DND-41 (cell line): ENCODE measurements around the gene LY6G6D.

Experiments
- ATAC-seq: fragments of 200-7000 bp; cut with Tn5 transposase; 3 replicates; pipeline ENCODE4 v1.9.1; 2021; ENCODE audit warnings: low read depth; ENCODE audit not compliant: insufficient read depth
- DNase-seq: peaks from one replicate; pipeline ENCODE4 v3.0.0-alpha.2; 2020
- H2AFZ ChIP-seq: 2 replicates; pipeline ENCODE4 v1.6.0; 2012; ENCODE audit warnings: low read depth, low read length
- H3K27ac ChIP-seq: 2 replicates; pipeline ENCODE4 v1.5.1; 2012; ENCODE audit warnings: low read length, inconsistent platforms
- H3K27me3 ChIP-seq: fragments of 200-600 bp; sonication (generic); 2 replicates; pipeline ENCODE4 v1.6.0; 2012; ENCODE audit warnings: low read length, mild to moderate bottlenecking, inconsistent platforms; ENCODE audit not compliant: insufficient read depth, poor library complexity
- H3K36me3 ChIP-seq: 2 replicates; pipeline ENCODE4 v1.5.1; 2012; ENCODE audit warnings: low read length, inconsistent platforms; ENCODE audit not compliant: insufficient read depth
- H3K4me1 ChIP-seq: 2 replicates; pipeline ENCODE4 v1.5.1; 2012; ENCODE audit warnings: mild to moderate bottlenecking, low read length; ENCODE audit not compliant: insufficient read depth
- H3K4me2 ChIP-seq: 2 replicates; pipeline ENCODE4 v1.6.0; 2012; ENCODE audit warnings: mild to moderate bottlenecking, moderate library complexity, low read length, inconsistent platforms; ENCODE audit not compliant: insufficient read depth
- H3K4me3 ChIP-seq, 2 experiments: fragments of 200-600 bp in 1 of 2; shearing (Covaris generic) in 1 of 2; 2 replicates each; pipeline ENCODE4 v1.5.1; 2012 to 2016; ENCODE audit warnings: inconsistent platforms in 2 of 2, low read length in 2 of 2, mild to moderate bottlenecking in 2 of 2, low read depth in 1 of 2, moderate library complexity in 1 of 2
- H3K79me2 ChIP-seq: 2 replicates; pipeline ENCODE4 v1.6.0; 2012; ENCODE audit warnings: low read length, inconsistent platforms; ENCODE audit not compliant: insufficient read depth
- H3K9ac ChIP-seq: 2 replicates; pipeline ENCODE4 v1.6.0; 2012; ENCODE audit warnings: low read depth, mild to moderate bottlenecking, inconsistent platforms, low read length, moderate library complexity
- H3K9me3 ChIP-seq: 2 replicates; pipeline ENCODE4 v1.5.1; 2012; ENCODE audit warnings: low read length, moderate library complexity, mild to moderate bottlenecking, inconsistent platforms; ENCODE audit not compliant: insufficient read depth, severe bottlenecking
- H4K20me1 ChIP-seq: 2 replicates; pipeline ENCODE4 v1.6.0; 2012; ENCODE audit warnings: low read length; ENCODE audit not compliant: insufficient read depth
- EZH2 ChIP-seq: IDR thresholded peaks from 3 replicates; pipeline ENCODE4 v1.6.1; 2012; ENCODE audit warnings: borderline replicate concordance, low read depth, mild to moderate bottlenecking, moderate library complexity, low read length, inconsistent platforms; ENCODE audit not compliant: severe bottlenecking
- TF ChIP-seq, protein P1 (sequence below): IDR thresholded peaks from 2 replicates; pipeline ENCODE4 v1.5.1; 2012; ENCODE audit warnings: borderline replicate concordance, low read length, moderate library complexity, mild to moderate bottlenecking; ENCODE audit not compliant: poor library complexity, severe bottlenecking; ENCODE audit errors: extremely low read depth

The LY6G6D gene

DNA sequence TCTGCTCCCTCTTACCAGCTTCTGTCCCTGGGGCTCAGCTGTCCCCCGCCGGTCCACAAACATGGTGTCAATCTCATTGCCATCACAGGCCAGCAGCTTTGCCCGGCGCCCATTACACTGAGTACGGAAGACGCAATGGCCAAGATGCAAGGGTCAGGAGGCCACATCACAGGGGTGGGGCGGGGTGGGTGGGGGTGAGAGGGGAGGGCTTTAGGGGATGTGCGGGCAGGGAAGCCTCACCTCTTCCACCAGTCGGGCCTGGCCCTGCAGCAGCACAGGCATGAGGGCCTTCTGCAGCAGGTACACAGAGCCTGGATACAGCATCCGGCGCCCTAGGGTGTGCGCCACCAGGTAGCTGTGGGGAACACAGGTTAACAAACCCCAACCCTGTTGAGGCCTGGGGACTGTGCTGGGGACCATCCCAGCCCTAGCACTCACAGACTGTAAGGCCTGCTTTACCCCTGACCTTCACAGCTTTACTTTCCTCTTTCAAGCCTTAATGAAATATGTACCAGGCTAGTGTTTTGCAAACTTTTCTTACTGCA lies 23.5 kb upstream of the LY6G6D start:
- Histone ChIP-seq H3K9me3 (no peaks in the 10 kb centered on the region), H3K9ac (no peak overlapping the region), H3K27me3 (no peaks in the 10 kb centered on the region), H3K79me2 (no peaks in the 10 kb centered on the region), H4K20me1 (0 out of 2 replicates have a peak, but pooled peaks cover 4% of the 10 kb centered on the region), H2AFZ (no peak overlapping the region), H3K4me2 (no peak overlapping the region), H3K27ac (no peak overlapping the region), H3K4me3 (no peak overlapping the region), H3K4me1 (no peaks in the 10 kb centered on the region), H3K36me3 (peaks cover 90% of the 10 kb centered on the region)
- DNase-seq (no peak), ATAC-seq (no peak)
- TF ChIP-seq, protein P1, sequence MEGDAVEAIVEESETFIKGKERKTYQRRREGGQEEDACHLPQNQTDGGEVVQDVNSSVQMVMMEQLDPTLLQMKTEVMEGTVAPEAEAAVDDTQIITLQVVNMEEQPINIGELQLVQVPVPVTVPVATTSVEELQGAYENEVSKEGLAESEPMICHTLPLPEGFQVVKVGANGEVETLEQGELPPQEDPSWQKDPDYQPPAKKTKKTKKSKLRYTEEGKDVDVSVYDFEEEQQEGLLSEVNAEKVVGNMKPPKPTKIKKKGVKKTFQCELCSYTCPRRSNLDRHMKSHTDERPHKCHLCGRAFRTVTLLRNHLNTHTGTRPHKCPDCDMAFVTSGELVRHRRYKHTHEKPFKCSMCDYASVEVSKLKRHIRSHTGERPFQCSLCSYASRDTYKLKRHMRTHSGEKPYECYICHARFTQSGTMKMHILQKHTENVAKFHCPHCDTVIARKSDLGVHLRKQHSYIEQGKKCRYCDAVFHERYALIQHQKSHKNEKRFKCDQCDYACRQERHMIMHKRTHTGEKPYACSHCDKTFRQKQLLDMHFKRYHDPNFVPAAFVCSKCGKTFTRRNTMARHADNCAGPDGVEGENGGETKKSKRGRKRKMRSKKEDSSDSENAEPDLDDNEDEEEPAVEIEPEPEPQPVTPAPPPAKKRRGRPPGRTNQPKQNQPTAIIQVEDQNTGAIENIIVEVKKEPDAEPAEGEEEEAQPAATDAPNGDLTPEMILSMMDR = no peak
- TF ChIP-seq EZH2 = no peak

DNA sequence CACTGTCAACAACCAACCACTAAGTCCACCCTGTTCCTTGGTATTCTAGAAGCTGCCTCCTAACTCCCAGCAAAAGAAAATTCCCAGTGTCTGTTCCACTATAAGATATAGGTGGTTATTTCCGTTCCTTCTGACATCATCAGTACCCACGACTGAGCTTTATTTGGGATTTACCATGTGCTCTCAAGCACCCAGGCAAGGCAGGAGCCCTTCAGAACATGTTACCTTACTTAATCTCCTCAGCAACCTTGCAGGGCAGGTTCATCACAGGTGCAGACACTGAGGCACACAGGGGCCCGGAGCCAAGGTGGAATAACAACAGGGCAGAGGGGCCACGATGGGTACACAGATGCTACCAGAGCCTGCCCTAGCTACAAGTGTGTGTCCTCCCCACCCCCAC lies 22.8 kb upstream of the LY6G6D start:
- peaks cover 91% of the 10 kb centered on the region for H3K36me3 ChIP-seq
- H3K4me1 ChIP-seq = no peaks in the 10 kb centered on the region

DNA sequence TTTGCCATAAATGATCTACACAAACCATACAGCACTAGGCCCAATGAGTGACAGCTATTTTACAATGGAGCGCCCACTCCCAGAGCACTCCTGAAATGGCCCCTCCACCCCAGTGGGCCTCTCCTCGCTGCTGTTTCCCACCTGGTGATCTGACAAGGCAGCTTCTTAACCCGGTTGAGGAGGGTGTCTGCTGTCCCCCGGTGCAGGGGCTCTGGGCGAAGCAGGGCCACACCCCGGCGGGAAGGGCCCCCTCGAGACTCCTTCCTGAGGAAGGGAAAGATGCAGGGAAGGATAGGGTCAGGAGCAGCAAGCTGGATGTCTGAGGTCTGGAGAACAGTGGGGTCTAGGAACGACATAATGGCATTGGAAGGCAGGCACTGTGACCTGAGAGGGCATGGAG lies 22.3 kb upstream of the LY6G6D start:
- Histone ChIP-seq H3K9ac (no peak overlapping the region), H3K4me1 (no peaks in the 10 kb centered on the region), H3K27me3 (no peaks in the 10 kb centered on the region), H3K79me2 (peaks cover 2% of the 10 kb centered on the region; the same call in 1 of the 2 replicates), H2AFZ (no peak overlapping the region), H4K20me1 (0 out of 2 replicates have a peak, but pooled peaks cover 4% of the 10 kb centered on the region), H3K4me3 (no peak overlapping the region), H3K36me3 (peaks cover 91% of the 10 kb centered on the region), H3K27ac (no peak overlapping the region), H3K4me2 (no peak overlapping the region), H3K9me3 (no peaks in the 10 kb centered on the region)
- TF ChIP-seq, protein P1 = no peak
- TF ChIP-seq EZH2 = no peak
- no peak for ATAC-seq
- DNase-seq = no peak

More for the DNA sequence above, 22.8 kb upstream of the LY6G6D start:
- no peak overlapping the region for H2AFZ ChIP-seq
- no peak overlapping the region for H3K4me2 ChIP-seq
- DNase-seq = no peak
- no peaks in the 10 kb centered on the region for H3K9me3 ChIP-seq
- no peak overlapping the region for H3K27ac ChIP-seq
- H4K20me1 ChIP-seq = 0 out of 2 replicates have a peak, but pooled peaks cover 4% of the 10 kb centered on the region
- H3K4me3 ChIP-seq = no peak overlapping the region
- no peaks in the 10 kb centered on the region for H3K27me3 ChIP-seq
- TF ChIP-seq, protein P1 = no peak
- no peak for TF ChIP-seq EZH2
- ATAC-seq = no peak
- H3K79me2 ChIP-seq = no peaks in the 10 kb centered on the region; the same call in 1 of the 2 replicates
- no peak overlapping the region for H3K9ac ChIP-seq
